ENCODE measurements around the gene G6PC2.

DNA sequence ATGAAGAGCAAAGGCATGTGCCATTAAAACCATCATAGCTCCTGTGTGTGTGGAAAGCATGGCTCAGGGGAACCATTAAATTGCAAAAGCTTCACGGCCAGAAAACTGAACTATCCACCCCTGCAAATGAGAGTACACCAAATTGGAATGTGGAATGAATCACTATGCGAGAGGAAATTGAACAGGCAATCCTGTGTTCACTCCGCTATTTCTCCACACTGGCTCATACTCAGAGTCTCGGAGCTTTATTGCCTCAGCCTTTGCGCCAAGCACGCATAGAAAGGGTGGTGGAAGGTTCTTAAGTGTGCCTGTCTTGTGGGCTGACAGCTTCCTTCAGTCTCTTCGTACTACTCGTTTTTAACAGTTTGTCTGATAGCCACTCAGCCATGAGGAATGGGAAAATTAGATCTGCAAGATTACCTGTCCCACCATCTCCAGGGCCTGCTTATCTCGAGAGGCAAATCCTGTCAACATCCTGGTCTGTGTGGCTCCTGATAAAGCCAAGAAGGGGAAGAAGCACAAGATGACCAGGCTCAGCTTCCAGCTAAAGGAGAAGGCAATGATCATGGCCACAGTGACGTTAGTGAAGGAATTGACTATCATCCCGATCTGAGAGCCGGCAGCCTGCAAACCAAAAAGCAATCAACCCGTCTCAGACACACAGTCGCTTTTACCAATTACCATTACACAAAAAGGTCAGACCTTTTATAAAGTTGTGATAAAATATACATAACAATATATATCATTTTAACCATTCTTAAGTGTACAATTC is 34.9 kb downstream of the G6PC2 start:
- no peak for TF ChIP-seq ZNF274 (IDR thresholded peaks at IDR 0.05; ENCODE audit: low read depth, low read length)
- TF ChIP-seq SUZ12 (IDR thresholded peaks at IDR 0.05; ENCODE audit: extremely low read depth, insufficient read depth, insufficient read length): no peak
- TF ChIP-seq YY1 (IDR thresholded peaks at IDR 0.05; ENCODE audit: insufficient read depth, insufficient read length): no peak

Data from NT2/D1 (cell line).